GM21360 (cell line): ENCODE data around the gene SMARCA2.
A peak's percentile ranks its signal among the peaks of the same experiment; 100 is the strongest.

Experiments
- ATAC-seq: cut with Tn5 transposase; IDR thresholded peaks from one replicate; pipeline ENCODE4 v1.9.1; 2021; ENCODE audit warnings: mild to moderate bottlenecking, moderate library complexity; ENCODE audit not compliant: unreplicated experiment

The SMARCA2 gene

DNA sequence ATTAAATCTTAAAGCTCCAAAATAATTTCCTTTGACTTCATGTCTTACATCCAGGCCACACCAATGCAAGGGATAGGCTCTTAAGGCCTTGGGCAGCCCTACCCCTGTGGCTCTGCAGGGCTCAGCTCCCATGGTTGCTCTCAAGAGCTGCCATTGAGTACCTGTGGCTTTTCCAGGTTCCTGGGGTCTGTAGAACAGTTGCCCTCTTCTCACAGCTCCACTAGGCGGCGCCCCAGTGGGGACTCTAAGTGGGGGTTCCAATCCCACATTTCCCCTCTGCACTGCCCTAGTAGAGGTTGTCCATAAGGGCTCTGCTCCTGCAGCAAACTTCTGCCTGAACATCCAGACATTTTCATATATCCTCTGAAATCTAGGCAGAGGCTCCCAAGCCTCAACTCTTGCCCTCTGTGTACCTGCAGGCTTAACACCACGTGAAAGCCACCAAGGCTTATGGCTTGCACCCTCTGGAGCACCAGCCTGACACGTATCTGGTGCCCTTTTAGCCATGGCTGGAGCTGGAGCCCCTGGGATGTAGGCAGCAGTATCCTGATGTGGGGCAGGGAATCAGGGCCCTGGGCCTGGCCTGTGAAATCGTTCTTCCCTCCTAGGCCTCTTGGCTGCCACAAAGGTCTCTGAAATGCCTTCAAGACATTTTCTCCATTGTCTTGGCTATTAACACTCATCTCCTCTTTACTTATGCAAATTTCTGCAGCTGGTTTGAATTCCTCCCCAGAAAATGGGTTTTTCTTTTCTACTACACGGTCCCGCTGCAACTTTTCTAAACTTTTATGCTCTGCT, 185.1 kb downstream of the SMARCA2 start:
- no peak for ATAC-seq

DNA sequence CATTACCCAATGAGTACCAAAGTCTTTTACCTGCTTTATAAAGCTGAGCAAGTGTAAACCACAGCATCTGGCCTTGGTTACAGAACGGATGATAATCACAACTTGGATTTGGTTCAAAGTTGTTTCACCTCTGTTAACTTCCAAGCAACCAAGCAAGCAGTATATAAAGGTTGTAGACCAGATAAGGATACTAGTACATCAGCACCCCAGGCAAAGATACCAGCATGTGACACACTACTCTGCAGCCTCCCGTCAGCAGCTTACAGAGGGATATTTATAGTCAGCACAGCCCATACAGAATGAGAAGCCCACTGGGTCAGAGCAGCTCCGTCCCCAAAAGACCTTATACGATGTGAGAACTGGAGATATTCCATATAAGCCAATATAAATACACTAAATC, 193.3 kb downstream of the SMARCA2 start:
- ATAC-seq = no peak

DNA sequence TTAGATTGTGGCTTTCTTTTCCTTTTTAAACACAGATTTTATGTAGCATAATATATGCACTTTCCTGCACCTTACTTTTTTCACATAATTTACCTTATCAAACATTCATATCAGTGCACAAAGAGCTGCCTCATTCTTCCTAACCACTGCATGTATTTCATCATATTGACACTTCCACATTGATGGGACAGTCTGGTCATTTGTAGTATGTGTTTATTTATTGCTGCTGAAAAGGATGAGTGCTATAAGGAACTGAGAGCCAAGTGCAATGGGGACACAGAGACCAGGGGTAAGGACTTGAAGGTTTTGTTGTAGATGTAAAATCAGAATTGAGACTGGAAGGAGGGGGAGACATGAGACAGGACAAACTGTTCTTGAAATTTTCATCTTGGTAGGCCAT, 193.8 kb downstream of the SMARCA2 start:
- ATAC-seq = peak; percentile 24

DNA sequence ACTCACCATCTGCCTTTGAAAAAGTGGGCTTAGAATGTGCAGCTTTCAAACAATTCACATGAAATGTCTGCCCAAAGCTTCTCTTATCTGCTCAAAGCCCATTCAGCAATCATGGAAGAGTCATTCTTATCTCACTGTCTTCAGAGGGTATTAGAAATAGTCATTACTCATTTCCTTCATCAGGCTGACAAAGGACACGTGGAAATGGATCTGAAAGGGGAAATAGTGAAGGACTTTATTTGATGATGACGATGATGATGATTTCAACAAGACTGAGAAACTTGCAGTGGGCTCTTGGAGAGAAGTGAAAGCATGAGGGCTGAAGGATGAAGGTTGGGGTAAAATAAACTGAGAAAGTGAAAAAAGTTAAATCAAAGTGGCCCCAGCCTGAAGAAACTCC, 194.3 kb downstream of the SMARCA2 start:
- peak; percentile 76 for ATAC-seq

DNA sequence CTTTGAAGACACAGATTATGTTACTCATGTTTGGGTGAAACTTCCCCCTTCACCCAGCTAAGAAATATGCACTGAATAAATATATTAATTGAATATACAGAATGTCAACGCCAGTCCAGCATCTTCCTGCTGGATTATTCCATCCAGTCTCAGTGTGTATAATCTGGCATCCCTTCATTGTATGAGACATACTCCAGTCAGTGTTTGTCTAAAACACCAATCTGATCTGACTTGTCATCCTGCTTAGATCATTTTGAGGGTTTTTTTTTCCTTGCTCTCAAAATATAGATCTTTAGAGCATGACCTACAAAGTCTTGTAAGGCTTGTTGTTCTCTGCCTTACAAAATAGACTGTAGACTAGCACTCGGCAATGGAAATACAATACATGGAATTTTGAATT, 195.1 kb downstream of the SMARCA2 start:
- ATAC-seq = no peak

DNA sequence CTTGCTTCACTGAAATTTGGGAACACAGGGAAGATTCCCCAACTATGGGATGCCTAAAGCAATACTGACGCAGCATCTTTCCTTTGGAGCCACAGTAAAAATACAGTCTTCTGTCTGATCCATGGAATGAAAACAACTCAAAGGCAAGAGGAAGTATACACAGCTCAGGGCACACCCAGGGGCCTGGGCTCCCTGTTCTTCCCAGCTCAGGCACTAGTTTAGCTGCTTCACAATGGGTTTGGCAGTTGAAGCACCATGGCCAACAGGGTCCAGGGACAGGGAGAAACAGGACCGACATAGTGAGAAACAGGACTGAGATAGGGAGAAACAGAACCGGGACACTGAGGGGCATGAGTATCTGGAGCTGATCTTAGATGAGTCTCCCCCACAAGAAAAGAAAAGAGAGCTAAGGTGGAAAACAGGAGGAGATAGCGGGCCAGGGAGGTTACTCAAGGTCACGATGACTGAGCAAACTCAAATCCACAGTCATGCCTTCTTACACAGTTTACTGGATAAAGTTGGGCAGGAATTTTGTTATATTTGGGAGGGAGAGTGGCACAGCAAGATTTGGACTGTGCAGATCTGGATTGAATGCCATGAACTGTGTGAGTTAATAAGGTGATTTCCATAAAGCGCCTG, 198.8 kb downstream of the SMARCA2 start:
- ATAC-seq = no peak

DNA sequence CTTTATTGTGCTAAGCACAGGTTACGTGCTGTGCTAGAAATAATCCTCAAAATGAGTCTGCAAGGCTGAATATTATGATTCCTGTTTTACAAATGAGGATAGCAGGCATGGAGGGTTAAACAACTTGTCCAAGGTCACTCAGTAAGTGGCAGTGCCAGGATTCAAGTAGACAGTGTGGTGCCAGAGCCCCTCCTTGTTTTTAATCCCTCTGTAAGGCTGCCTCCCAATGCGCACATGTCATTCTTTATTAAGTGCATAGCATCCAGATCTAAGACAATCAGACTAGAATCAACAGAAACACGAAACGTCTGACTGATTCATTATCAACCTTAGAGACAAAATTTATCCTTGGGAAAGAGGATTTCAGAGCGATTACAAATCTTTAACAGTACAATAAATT, 199.6 kb downstream of the SMARCA2 start:
- ATAC-seq = no peak

DNA sequence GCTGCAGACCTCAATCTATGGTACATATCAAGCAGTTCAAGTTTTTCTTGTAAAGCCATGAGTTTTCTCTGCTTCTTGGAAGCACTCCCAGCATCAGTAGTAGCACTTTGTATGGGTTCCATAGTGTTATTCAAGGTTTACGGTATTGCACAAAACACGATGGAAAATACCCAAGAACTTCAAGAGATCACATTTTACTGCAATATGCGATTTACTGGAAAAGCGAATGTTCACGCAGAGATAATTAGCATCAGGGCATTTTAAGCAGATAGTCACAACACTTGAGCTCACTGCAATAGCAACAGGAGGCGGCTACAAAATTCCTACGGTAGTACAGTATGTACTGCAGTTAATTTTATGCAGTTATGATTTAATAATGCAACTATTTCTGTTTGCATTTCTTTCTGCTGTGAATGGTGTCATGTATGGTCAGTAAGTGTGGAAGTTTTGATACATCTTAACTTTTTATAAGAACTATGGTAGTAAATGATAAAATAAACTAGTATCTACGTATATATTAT, 200.8 kb downstream of the SMARCA2 start:
- no peak for ATAC-seq

DNA sequence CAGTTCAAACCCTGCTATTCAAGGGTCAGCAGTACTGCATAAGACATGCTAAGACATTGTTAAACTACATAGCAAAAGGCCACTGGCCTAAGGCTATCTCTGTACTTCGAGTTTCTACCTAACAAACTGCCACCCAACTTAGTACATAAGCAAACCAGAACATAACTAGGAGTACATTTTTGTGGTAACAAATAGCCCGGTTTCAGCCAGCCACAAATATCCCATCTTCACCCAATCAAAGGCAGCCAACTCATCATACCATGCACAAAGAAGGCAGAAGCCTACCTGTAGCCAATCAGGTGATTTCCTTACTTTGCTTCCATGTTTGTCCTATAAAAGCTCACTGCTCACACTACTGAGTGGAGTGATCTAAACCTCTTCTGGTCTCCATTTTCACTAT, 201.4 kb downstream of the SMARCA2 start:
- no peak for ATAC-seq

DNA sequence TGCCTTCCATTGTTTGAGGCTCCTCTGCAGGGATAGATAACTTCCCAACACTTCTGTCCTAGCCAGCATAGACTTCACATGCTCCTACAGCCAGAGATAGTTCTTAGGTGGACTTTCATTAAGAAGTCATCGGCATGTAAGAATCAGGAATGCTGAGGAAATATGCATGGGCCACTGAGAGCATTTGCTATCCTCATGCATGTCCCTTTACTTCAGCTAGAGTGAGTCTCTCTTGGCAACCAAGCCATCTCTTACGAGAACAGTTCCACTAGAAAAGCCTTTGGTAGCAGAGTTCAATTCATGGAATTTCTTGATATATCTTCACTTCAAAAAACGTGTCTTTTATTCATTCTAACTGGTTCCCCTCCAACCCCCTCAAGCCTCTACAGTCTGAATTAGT, 202.4 kb downstream of the SMARCA2 start:
- ATAC-seq = no peak

DNA sequence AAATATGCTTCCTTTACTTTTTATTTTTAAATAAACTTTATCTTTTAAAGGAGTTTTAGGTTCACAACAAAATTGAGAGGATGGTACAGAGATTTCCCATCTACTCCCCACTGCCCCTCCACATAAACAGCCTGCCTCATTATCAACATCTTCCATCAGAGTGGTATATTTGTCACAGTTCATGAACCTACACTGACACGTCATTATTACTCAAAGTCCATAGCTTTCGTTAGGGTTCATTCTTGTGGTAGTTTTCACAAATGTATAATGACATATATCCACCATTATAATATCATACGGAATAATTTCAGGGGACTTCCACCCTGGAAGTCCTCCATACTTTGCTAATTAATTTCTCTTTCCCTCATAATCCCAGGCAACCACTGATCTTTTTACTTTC, 204.9 kb downstream of the SMARCA2 start:
- no peak for ATAC-seq

DNA sequence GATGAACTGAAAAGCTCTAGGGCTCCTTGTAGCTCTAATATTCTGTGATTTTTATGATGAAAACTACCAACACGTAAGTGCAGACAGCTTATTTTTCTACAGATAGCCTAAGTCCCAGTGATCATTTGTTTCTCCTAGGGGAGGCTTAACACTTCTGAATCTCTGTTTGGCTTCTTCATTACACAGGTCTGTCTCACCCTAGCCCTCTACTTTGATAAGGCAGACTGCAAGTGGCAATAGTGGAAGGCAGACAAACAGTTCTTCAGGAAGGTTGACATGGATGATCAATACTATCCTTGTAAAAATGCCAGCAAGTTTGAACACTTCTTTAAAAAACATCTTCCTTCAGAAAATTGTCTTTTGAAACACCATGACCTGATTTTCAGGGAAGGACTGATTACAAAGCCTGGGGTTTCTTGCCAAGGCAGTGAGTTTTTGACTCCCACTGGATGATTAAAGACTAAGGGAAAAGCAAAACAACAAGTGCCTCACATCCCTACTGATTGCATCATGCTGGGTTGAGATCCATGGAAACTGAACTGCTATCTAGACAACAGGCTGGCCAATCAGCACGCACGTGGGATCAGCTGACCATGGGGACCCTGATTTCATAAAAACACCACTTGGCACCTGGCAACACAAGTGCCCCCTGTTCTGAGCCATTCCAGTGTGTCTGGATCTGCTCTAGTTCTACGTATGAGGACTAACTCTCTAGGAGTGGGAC, 212.2 kb downstream of the SMARCA2 start:
- no peak for ATAC-seq

DNA sequence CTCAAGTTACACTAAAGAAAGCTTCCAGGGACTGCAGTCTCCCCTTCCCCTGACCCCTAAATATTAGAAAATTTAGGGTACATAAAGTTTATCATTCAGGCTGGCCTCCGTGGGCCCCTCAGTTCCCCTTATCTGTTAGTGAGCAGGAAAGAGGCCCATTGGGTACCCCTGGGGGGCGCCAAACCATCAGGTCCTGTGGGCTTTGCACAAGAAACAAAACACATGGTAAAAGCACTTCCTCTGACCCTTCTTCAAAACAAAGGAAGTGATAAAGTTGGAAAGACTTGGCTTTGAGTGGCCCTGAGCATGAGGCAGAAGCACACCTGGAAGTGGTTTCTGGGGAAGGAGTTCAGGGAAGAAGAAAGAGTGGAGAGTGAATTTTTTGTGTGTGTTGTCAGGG, 213.0 kb downstream of the SMARCA2 start:
- ATAC-seq = no peak

DNA sequence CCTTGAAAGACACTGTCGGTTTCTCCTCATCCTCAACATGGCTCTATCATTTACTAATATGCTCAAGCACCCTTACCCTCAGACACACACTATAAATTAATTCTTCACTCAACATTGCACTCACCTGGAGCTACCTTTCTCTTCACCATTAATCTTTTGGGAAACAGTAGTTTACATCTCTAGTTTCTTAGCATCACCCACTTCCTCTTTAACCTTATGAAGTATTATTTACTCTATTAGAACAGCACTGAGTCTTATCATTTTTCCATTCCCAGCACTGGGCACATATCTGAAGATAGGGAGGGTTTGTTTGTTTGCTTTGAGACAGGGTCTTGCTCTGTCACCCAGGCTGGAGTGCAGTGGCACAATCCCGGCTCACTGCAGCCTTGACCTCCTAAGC, 213.5 kb downstream of the SMARCA2 start:
- ATAC-seq = no peak

DNA sequence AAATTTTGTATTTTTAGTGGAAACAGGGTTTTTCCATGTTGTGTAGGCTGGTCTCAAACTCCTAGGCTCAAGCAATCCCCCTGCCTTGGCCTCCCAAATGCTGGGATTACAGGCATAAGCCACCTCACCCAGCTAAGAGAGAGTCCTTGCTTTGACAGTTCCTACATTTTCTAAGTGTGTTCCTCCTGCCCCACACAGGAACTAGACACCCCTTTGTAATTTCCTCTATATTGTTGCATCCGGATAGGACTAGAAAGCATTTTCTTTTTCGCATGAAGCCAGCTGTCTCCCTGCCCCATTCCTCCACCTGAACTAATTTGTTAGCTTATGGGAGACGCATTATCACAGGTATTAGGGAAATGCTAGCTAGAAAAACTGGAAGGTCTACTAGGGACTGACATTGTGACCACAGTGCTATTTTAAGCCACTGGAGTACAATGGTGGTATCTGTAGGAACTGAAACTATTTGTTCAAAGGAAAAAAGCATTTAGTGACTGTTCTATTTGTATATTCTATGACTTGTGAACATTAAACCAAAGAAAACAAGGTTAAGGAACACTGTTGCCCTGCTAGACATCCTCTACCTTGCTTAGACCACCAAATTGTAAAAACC, 214.1 kb downstream of the SMARCA2 start:
- peak; percentile 85 for ATAC-seq

DNA sequence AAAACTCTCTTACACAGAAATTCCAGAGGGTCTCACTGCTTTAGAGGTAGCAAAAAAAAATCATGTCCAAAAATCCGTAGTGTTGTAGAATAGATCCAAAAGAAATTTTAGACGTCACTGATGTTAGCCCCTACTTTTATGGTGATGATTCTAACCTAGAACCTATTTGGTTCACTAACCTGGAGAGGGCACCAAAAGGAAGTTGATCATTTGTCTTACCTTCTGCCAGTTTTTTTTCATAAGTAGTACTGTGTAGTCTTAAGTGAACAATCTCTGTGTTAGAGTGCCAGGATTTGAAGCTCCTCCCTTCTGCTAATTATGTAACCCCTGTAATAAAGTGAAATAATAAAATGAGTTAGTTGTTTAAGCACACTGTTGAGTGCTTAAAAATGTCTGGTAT, 215.2 kb downstream of the SMARCA2 start:
- ATAC-seq = no peak

DNA sequence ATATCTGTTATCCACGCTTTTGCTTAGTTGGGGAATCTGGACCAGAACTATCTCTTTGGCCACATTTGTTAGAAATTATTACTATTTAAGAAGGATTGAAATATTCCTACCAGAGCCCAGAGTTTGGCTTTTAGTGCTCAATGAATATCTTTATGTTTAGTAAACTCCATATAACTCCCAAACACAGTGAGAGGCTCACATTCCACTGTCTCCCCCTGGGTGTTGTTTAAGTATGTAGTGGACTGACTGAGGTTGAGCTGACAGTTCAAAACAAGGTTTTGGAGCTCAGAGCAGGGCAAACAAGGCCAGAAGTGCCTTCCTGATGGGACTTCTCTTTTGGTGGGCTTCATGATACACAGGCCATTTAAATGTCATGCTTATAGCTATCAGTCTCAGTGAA, 216.0 kb downstream of the SMARCA2 start:
- no peak for ATAC-seq

DNA sequence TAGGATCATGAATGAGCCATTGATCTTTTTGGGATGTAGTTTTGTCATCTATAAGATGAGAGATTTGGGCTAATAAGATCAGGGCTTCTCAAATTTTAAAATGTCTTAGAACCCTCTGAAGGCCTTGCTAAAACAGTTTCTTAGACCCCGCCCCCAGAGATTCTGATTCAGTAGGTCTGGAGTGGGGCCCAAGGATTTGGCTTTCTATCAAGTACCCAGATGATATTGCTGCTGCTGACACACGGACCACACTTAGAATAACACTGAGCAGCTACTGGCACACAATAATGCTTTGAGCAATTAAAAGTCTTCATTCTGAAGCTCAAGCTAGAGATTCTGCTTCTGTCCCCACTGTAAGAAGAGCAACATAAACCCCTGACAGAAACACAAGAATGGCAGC, 216.7 kb downstream of the SMARCA2 start:
- no peak for ATAC-seq

DNA sequence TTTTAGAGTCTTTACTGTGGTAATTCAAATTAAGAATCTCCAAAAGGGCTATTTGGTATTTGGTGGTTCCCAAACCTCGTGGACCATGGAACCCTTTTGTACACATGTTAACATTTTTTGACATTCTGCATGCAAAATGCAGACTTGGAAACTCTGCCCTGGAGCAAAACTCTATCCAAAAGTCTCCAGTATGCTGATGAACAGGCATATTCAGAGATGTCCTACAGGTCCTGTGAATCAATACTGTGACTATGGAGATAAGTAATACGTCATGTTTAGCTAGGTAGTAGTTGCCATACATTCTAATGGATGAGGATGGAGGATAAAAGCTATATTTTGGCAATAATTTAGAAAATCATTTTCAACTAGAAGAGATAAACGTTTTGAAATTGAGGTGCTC, 218.1 kb downstream of the SMARCA2 start:
- ATAC-seq = no peak

DNA sequence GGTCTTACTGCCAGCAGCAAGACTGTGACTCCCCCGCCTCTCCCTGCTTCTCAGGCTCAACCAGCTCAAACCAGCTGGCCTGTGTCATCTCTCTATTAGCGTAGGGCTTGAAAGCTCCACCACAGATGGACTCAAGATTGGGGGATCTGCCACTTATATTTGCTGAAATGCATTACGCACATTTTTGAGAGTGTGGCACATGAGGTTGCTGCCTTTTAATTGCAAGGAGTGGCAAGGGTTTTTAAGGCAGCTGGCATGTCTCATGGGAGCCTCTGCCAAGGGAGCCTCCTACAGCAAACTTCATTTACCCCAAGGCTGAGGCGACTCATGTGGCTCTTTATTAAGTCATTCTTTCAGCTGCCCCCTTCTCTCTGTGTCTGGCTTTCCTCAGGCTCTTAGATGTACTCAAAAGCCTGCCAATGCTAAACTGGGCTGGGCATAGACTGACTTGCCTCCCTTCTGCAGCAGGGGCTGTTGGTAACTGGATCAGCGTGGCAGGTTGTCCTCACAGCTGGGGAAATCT, 219.3 kb downstream of the SMARCA2 start:
- ATAC-seq = no peak

DNA sequence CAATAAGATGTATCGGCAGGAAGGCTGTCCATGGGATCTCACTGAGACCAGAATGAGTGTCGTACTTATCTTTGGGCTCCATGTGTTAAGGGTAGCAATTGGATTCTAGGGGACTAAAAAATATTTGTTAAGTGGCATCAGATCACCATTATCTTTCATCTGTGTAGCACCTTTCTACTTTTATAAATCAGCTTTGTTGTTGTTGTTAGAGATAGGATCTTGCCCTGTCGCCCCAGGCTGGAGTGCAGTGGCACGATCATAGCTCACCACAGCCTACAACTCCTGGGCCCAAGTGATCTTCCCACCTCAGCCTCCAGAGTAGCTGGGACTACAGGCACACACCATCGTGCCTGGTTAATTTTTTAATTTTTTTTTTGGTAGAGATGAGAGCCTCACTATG, 220.5 kb downstream of the SMARCA2 start:
- ATAC-seq = no peak
